ENCODE measurements around the gene GPR142. TPM values are rescaled to one million over a fixed set of nuclear protein-coding genes. Genes with fewer than 3 reads are reported as not detected.

The GPR142 gene
- total RNA-seq, 2 experiments from 2014 or later, result not detected

DNA sequence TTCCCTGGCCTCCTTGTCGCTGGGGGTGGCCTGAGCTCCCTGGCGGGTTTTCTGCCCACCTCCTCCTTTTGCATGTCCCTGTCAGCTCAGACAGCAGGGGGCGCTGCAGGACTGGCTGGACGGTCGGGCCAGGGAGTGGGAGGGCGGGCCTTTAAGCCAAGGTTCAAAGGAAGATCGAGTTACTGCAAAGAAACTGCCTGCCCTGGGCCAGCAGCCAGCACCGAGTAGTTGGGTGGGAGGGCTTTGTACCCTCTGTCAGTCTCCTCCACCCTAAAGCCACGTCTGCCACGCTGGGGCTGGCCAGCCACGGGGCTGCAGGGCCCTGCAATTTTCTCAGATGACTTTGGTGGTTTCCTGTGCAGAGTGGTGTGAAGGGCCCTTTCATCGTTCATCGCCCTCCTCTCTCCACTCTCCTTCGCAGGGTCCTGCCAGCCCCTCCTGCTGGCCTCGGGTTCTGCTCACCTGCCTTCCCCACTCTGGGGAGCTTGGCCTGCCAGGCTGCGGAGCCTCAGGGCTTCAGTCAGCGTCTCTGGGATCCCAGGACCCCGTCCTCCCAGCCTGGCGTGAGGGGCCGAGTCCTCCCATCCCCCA lies 12.3 kb downstream of the GPR142 start:
- H3K4me1 Mint-ChIP-seq (ENCODE audit: low read depth), result no peaks in the 10 kb centered on the region
- CTCF ChIA-PET, result interaction anchor here (0.6 to 3.1 kb wide), 33 partner anchors 9 to 706 kb away, joined by 3 to 37 read pairs (median 4); partner anchors contain the start of gene GPR142

DNA sequence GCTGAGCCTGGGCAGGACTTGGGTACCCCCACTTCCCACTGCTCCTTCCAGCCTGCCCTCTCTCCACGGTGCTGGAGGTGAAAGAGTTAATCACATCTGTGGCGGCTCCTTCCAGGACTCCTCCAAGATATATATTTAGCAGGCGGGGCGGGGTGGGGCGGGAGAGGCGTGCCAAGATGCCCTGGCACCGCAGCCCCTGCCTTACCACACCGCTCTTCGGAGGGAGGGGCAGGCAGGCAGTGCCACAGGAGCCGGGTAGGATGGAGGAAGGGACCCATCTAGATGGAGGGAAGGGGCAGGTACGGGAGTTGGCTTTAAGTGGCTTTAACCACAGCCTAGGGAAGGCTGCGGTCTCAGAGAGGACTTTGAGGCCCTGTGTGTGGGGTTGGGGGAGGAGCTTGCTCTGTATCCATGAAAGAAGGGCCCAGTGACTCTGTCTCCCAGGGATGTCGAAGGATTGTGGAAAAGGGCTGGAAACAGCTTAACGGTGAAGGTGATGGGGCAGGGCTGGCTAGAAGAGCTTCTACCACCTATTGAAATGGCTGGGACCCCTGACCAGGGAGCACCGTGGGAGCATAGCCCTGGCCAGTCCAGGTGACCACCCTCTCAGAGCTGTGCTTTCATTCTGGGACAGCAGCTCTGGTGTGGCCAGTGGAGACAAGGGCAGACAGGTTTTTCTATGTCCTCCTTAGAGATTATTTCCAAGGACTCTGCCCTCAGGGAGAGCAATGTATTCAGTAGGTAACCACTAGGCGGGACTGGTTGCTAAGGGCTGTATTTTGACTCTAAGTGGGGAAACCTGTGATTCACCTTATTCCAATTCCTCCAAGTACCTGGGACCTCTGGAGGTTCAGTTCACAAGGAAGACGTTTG lies 13.0 kb downstream of the GPR142 start:
- Mint-ChIP-seq H3K27ac (no peak overlapping the region), H3K36me3 (ENCODE audit: low read depth) (no peaks in the 10 kb centered on the region), H3K4me1 (ENCODE audit: low read depth) (no peaks in the 10 kb centered on the region), H3K27me3 (ENCODE audit: low read depth) (no peaks in the 10 kb centered on the region), H3K9me3 (no peaks in the 10 kb centered on the region), H3K4me3 (no peak overlapping the region)
- no peak for DNase-seq
- intact Hi-C loops (cut with micrococcal nuclease), result no loop called here
- CTCF ChIA-PET, result interaction anchor here (0.5 to 3.1 kb wide), 17 partner anchors 11 to 705 kb away, joined by 3 to 37 read pairs (median 4); partner anchors contain the start of gene GPR142

More for the DNA sequence above, 12.3 kb downstream of the GPR142 start:
- intact Hi-C loops (cut with micrococcal nuclease), result loop anchor here (1.0 kb wide), 2 partner anchors 78 to 114 kb away; no protein-coding TSS in a partner anchor
- peak; percentile 96 for DNase-seq
- no peaks in the 10 kb centered on the region for H3K36me3 Mint-ChIP-seq (ENCODE audit: low read depth)
- H3K27me3 Mint-ChIP-seq (ENCODE audit: low read depth), result no peaks in the 10 kb centered on the region
- no peak overlapping the region for H3K27ac Mint-ChIP-seq
- no peak overlapping the region for H3K4me3 Mint-ChIP-seq
- H3K9me3 Mint-ChIP-seq, result no peaks in the 10 kb centered on the region

DNA sequence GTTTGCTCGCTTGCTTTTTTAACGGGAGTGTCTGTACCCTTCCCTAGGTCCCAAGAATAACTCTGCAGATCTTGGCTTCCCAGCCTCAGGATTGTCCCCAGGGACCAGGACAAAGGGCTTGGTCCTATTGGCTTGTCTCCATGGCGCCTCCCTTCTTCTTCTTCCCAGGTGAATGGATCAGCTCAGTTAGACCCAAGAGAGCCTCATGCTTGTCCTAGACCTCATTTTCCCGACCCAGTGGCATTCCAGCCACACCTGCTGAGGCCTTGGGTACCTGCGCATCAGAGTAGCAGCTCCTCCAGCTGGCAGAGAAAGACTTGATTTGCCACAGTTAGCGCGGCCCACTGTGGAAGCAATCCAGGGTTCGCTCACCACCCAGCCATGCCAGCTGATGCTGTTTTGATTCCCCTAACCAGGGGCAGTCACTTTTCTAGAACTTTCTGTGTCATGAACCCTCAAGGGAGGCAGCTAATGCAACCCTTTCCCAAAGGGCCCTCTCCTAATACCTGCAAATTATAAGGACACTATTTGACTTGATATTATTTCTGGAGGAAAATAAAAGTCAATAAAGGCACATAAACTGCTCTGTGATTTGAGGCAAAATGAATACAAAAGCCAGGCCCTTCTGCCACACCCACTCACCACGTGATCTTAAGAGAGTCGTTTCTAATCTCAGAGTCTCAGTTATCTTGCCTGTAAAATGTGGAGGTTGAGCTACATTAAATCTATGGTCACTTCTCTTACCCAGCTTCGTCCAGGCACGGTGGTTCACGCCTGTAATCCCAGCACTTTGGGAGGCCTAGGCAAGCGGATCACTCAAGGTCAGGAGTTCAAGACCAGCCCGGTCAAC lies 13.9 kb downstream of the GPR142 start:
- no peaks in the 10 kb centered on the region for H3K27me3 Mint-ChIP-seq (ENCODE audit: low read depth)
- intact Hi-C loops (cut with micrococcal nuclease), result no loop called here
- no peak overlapping the region for H3K4me3 Mint-ChIP-seq
- DNase-seq, result no peak
- CTCF ChIA-PET, result interaction anchor here (0.5 to 3.1 kb wide), 5 partner anchors 12 to 116 kb away, joined by 3 to 37 read pairs (median 16); partner anchors contain the start of gene GPR142
- H3K4me1 Mint-ChIP-seq (ENCODE audit: low read depth), result no peaks in the 10 kb centered on the region
- H3K36me3 Mint-ChIP-seq (ENCODE audit: low read depth), result no peaks in the 10 kb centered on the region
- no peak overlapping the region for H3K27ac Mint-ChIP-seq
- H3K9me3 Mint-ChIP-seq, result no peaks in the 10 kb centered on the region

DNA sequence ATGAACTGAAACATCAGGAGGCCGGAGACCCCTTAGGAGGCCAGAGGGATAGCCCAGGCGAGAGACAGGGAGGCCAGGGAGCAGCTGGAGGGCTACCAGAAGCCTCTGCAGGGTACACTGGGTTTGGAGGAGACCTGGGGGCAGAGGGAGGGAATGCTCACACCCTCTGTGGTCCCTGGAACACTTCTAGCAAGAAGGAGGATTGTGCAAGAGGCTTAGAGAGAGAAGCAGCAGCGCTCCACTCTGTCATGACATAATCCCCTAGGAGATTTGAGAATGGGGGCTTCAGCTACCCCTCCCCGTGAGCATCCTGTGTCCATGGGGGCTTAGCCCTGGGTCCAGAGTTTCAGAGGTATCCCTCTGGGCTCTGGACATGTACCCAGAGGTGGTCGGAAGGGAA lies 15.8 kb downstream of the GPR142 start:
- Mint-ChIP-seq H3K36me3 (ENCODE audit: low read depth) (no peaks in the 10 kb centered on the region), H3K27ac (no peak overlapping the region), H3K27me3 (ENCODE audit: low read depth) (no peaks in the 10 kb centered on the region), H3K9me3 (no peaks in the 10 kb centered on the region), H3K4me1 (ENCODE audit: low read depth) (no peaks in the 10 kb centered on the region), H3K4me3 (no peak overlapping the region)
- intact Hi-C loops (cut with micrococcal nuclease), result no loop called here
- CTCF ChIA-PET, result interaction anchor here (0.7 to 1.0 kb wide), 2 partner anchors 15 to 109 kb away, joined by 3 read pairs; no protein-coding TSS in a partner anchor
- DNase-seq, result no peak

DNA sequence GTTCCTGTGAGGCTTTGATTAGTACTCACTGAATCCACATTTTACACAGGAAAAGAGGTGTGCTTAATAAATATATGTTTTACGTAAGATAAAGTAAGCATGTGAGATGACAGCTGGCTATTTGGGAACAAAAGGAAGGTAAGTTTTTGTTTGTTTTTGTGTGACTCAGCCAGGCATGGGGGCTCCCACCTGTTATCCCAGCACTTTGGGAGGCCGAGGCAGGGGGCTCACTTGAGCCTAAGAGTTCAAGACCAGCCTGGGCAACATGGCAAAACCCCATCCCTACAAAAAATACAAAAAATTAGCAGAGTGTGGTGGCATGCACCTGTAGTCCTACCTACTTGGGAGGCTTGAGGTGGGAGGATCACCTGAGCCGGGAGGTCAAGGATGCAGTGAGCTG lies 17.9 kb downstream of the GPR142 start:
- intact Hi-C loops (cut with micrococcal nuclease), result no loop called here
- Mint-ChIP-seq H3K27me3 (ENCODE audit: low read depth) (no peaks in the 10 kb centered on the region), H3K27ac (no peak overlapping the region), H3K36me3 (ENCODE audit: low read depth) (no peaks in the 10 kb centered on the region), H3K4me1 (ENCODE audit: low read depth) (no peaks in the 10 kb centered on the region), H3K9me3 (no peaks in the 10 kb centered on the region), H3K4me3 (no peak overlapping the region)
- no peak for DNase-seq
- CTCF ChIA-PET, result interaction anchor here (1.3 kb wide), 1 partner anchor 72 kb away, joined by 4 read pairs; no protein-coding TSS in a partner anchor

DNA sequence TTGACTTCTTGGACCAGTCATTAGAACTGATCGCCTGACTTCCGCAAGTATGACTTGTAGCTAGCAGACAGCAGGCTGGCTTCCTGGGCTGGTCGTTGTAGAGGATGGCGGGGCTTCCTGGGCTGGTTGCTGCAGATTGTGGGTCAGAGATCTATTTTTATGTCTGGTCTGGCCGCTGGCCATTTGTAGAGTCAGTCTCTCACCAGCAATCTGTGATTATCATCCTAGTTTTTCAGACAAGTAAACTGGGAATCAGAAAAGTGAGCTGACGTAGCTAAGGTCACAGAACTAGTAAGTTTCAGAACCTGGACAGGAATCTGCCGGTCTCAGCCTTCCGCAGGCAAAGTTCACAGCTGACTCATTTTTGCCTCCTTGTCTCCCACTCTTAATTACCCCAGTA lies 19.1 kb downstream of the GPR142 start:
- Mint-ChIP-seq H3K4me1 (ENCODE audit: low read depth) (no peaks in the 10 kb centered on the region), H3K9me3 (no peaks in the 10 kb centered on the region), H3K27ac (no peak overlapping the region), H3K27me3 (ENCODE audit: low read depth) (no peaks in the 10 kb centered on the region), H3K4me3 (no peak overlapping the region), H3K36me3 (ENCODE audit: low read depth) (no peaks in the 10 kb centered on the region)
- CTCF ChIA-PET, result interaction anchor here (0.9 kb wide), 1 partner anchor 71 kb away, joined by 5 read pairs; no protein-coding TSS in a partner anchor
- no peak for DNase-seq
- intact Hi-C loops (cut with micrococcal nuclease), result no loop called here

DNA sequence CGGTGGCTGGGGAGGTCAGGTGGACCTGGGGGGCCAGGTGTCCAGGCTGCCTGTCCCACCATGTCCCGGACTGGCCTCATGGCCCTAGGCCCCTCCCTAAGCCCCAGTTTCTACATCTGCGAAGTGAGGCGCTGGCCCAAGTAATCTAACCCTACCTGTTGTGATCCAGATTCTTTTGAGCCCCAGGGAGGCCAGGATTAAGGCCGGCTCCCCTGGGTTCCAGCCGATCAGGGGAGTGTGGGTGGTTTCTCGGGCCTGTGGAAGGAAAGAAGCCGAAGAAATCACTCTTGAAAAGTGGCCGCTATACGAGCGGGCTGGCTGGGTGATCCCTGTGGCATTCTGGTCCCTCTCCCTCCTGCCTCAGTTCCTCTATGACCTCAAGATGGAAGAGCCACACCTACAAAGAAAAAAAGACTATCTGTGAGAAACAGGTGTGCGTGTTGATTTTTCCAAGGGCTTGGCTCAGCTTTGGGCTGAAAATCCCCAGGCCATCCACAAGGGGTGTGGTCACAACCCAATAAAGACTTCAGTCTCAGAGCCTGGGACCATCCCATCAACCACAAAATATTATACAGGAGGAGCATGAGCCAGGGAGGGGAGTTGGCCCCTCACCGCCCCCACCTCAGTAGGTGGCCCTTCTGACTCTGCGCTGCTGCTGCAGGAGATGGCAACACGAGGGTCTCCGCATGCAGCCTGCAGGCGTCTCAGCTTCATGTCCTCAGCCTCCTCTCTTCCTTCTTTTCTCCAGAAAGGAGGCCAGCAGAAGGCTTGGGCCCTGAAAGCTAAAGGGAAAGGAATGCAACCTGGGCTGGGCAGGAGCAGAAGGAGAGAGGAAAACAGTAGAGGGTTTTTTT lies 20.3 kb downstream of the GPR142 start:
- H3K4me3 Mint-ChIP-seq, result no peak overlapping the region
- CTCF ChIA-PET, result interaction anchor here (0.6 kb wide), 2 partner anchors 8 to 23 kb away, joined by 3 read pairs; no protein-coding TSS in a partner anchor
- H3K27me3 Mint-ChIP-seq (ENCODE audit: low read depth), result no peaks in the 10 kb centered on the region
- no peaks in the 10 kb centered on the region for H3K4me1 Mint-ChIP-seq (ENCODE audit: low read depth)
- intact Hi-C loops (cut with micrococcal nuclease), result no loop called here
- no peak for DNase-seq
- H3K36me3 Mint-ChIP-seq (ENCODE audit: low read depth), result no peaks in the 10 kb centered on the region
- H3K9me3 Mint-ChIP-seq, result no peaks in the 10 kb centered on the region
- H3K27ac Mint-ChIP-seq, result no peak overlapping the region

DNA sequence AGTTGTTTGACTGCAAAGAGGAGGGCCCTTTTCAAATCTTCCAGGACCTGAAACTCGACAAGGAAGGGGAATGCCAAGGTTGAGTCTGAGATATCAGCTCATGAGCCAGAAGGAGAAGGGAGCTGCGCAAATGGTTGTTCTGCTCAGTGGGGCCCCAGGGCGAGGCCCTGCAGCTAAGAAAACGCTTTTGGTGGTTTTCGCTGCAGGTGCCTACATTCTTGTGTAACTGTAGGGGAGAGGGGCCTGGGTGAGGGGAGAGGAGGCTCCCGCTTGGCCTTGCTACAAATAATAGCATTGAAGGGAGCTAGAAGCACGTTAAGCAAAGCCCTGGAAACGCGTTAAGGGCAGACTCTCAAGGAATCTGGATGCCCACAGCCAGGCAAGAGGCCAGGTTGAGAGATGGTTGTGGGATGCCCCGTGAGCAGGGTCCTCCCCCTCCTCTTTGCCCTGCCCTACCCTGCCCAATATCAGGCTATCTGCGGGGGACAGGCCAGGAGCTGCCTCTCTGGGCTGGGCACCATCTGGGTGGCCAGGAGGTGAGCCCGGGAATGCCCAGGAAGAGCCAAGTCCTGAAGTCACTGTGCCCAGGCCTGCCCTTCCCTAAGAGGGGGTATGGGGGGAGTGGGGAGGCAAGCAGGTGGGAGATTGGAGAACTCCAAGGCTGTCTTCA lies 21.9 kb downstream of the GPR142 start:
- intact Hi-C loops (cut with micrococcal nuclease), result no loop called here
- Mint-ChIP-seq H3K36me3 (ENCODE audit: low read depth) (no peaks in the 10 kb centered on the region), H3K4me1 (ENCODE audit: low read depth) (no peaks in the 10 kb centered on the region), H3K4me3 (no peak overlapping the region), H3K9me3 (no peaks in the 10 kb centered on the region), H3K27ac (no peak overlapping the region), H3K27me3 (ENCODE audit: low read depth) (no peaks in the 10 kb centered on the region)
- CTCF ChIA-PET, result interaction anchor here (0.8 kb wide), 1 partner anchor 68 kb away, joined by 3 read pairs; no protein-coding TSS in a partner anchor
- DNase-seq, result no peak

DNA sequence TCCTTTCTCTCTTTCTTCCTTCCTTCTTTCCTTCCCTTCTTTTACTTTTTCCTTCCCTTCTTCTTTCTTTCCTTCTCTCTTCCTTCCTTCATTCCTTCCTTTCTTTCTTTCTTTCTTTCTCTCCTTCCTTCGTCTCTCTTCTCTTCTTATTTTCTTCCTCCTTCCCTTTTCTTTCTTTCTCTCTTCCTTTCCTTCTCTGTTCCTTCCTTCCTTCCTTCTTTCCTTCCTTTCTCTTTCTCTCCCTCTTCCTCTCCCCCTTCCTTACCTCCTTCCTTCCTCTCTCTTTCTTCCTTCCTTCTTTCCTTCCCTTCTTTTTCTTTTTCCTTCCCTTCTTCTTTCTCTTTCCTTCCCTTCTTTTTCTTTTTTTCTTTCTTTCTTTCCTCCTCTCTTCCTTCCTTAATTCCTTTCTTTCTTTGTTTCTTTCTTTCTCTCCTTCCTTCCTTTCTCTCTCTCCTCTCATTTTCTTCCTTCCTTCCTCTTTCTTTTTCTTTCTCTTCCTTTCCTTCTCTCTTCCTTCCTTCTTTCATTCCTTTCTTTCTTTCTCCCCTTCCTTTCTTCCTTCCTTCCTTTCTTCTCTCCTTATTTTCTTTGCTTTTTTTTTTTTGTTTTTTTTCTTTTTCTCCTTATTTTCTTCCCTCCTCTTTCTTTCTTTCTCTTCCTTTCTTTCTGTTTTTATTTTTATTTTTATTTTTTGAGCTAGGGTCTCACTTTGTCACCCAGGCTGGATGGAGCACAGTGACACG lies 22.8 kb downstream of the GPR142 start:
- Mint-ChIP-seq H3K27ac (no peak overlapping the region), H3K27me3 (ENCODE audit: low read depth) (no peaks in the 10 kb centered on the region), H3K4me3 (no peak overlapping the region), H3K36me3 (ENCODE audit: low read depth) (no peaks in the 10 kb centered on the region), H3K9me3 (no peaks in the 10 kb centered on the region), H3K4me1 (ENCODE audit: low read depth) (no peaks in the 10 kb centered on the region)
- intact Hi-C loops (cut with micrococcal nuclease), result no loop called here
- CTCF ChIA-PET, result interaction anchor here (1.4 to 1.8 kb wide), 2 partner anchors 10 to 11 kb away, joined by 5 to 7 read pairs; no protein-coding TSS in a partner anchor
- DNase-seq, result no peak

All from activated naive CD4-positive, alpha-beta T cell treated with anti-CD3 and anti-CD28 coated beads for 36 hours (primary cell).